Esophagus muscularis mucosa (tissue), 4 donors: ENCODE measurements around the gene NOL3.

Experiments
- EP300 ChIP-seq: sonication (generic); formaldehyde crosslinking; IDR thresholded peaks from one replicate; pipeline ENCODE4 v1.6.1; 2017; ENCODE audit warnings: antibody characterized with exemption
- POLR2A ChIP-seq: fragments of 450-650 bp; IDR thresholded peaks from one replicate; pipeline ENCODE4 v1.6.1; 2017; ENCODE audit warnings: antibody characterized with exemption, moderate library complexity, mild to moderate bottlenecking, low read depth
- POLR2AphosphoS5 ChIP-seq, 2 donors: sonication (generic); formaldehyde crosslinking; IDR thresholded peaks; one replicate each; pipeline ENCODE4 v1.6.1; 2017; ENCODE audit warnings: antibody characterized with exemption in 2 of 2
- TF ChIP-seq, protein P1 (sequence below), 3 experiments: fragments of 200-600 bp in 2 of 3; fragments of 450-650 bp in 1 of 3; sonication (generic) in 2 of 3; IDR thresholded peaks; one replicate each; pipeline ENCODE4 v1.5.1; 2017 to 2019; ENCODE audit warnings: antibody characterized with exemption in 3 of 3, mild to moderate bottlenecking in 2 of 3, moderate library complexity in 1 of 3

DNA sequence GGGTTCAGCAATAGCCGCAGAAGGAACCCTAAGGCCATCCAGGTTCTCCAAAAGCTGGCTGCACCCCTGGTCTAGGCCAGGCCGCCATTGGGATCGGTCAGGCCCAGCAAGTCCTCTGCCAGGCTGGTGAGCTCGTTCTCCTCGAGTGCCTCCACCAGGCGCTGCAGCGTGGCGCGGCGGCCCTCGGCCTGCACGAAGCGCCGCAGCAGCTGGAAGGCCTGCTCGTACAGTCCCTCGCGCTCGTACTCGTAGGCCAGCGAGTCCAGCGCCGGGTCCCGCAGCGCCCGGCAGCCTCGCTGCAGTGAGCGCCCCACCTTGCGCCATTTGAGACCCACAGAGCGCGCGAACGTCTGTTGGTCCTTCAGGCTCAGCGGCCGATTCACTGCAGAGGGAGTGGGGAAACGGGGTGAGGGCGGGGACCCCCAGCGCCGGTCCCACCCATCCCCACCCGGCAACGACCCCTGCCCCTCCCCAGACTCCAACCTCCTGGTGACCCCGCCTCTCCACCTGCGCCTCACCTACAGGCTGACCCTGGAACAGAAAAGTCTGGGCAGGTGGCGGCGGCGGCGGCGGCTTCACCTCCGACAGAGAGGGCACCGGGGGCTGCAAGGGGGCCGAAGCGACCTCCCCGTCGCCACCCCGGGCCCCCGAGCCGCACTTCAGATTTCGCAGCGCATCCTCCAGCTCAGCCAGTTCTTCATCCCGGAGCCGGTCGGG, 15.6 kb upstream of the NOL3 start:
- TF ChIP-seq POLR2AphosphoS5 (IDR thresholded peaks at IDR 0.05) (no peak), EP300 (no peak), POLR2A (no peak)
- TF ChIP-seq, protein P1, sequence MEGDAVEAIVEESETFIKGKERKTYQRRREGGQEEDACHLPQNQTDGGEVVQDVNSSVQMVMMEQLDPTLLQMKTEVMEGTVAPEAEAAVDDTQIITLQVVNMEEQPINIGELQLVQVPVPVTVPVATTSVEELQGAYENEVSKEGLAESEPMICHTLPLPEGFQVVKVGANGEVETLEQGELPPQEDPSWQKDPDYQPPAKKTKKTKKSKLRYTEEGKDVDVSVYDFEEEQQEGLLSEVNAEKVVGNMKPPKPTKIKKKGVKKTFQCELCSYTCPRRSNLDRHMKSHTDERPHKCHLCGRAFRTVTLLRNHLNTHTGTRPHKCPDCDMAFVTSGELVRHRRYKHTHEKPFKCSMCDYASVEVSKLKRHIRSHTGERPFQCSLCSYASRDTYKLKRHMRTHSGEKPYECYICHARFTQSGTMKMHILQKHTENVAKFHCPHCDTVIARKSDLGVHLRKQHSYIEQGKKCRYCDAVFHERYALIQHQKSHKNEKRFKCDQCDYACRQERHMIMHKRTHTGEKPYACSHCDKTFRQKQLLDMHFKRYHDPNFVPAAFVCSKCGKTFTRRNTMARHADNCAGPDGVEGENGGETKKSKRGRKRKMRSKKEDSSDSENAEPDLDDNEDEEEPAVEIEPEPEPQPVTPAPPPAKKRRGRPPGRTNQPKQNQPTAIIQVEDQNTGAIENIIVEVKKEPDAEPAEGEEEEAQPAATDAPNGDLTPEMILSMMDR (IDR thresholded peaks at IDR 0.05), result no peak
